H9 (cell line): Measurements from ENCODE around the gene AK8. TPM values are rescaled to one million over a fixed set of nuclear protein-coding genes. Genes with fewer than 3 reads are reported as not detected.

Experiments
- DNase-seq: peaks from one replicate; pipeline ENCODE4 v3.0.0-alpha.2; 2017
- H2AFZ ChIP-seq: one replicate; pipeline ENCODE4 v1.6.1; 2013; ENCODE audit warnings: mild to moderate bottlenecking, low read length, control low read depth, moderate library complexity
- H2AK5ac ChIP-seq: 2 replicates; pipeline ENCODE4 v1.6.1; 2013; ENCODE audit warnings: low read length, control low read depth, mixed read lengths; ENCODE audit not compliant: insufficient read length
- H2BK120ac ChIP-seq: one replicate; pipeline ENCODE4 v1.6.1; 2013; ENCODE audit warnings: low read depth, mild to moderate bottlenecking, low read length, control low read depth, inconsistent platforms; ENCODE audit not compliant: poor library complexity, severe bottlenecking
- H2BK12ac ChIP-seq: 2 replicates; pipeline ENCODE4 v1.6.1; 2013; ENCODE audit warnings: low read length, control low read depth, mixed read lengths, low read depth; ENCODE audit not compliant: insufficient read length
- H2BK15ac ChIP-seq: 2 replicates; pipeline ENCODE4 v1.6.1; 2013; ENCODE audit warnings: low read depth, low read length, control low read depth
- H2BK20ac ChIP-seq: one replicate; pipeline ENCODE4 v1.6.1; 2013; ENCODE audit warnings: low read depth, mild to moderate bottlenecking, low read length, control low read depth, inconsistent platforms; ENCODE audit not compliant: poor library complexity, severe bottlenecking
- H2BK5ac ChIP-seq: 2 replicates; pipeline ENCODE4 v1.6.1; 2013; ENCODE audit warnings: low read length, control low read depth, mixed read lengths; ENCODE audit not compliant: insufficient read length
- H3K14ac ChIP-seq: 2 replicates; pipeline ENCODE4 v1.6.1; 2013; ENCODE audit warnings: low read length, control low read depth; ENCODE audit not compliant: insufficient read depth
- H3K18ac ChIP-seq: 2 replicates; pipeline ENCODE4 v1.6.1; 2013; ENCODE audit warnings: low read depth, mild to moderate bottlenecking, mixed read lengths, low read length, control low read depth; ENCODE audit not compliant: insufficient read length
- H3K23ac ChIP-seq: 2 replicates; pipeline ENCODE4 v1.6.1; 2013; ENCODE audit warnings: low read length, control low read depth, mixed read lengths, low read depth; ENCODE audit not compliant: insufficient read length
- H3K23me2 ChIP-seq: 2 replicates; pipeline ENCODE4 v1.6.1; 2013; ENCODE audit warnings: low read depth, mild to moderate bottlenecking, mixed read lengths, low read length, control low read depth; ENCODE audit not compliant: insufficient read length, poor library complexity, severe bottlenecking
- H3K27ac ChIP-seq: 2 replicates; pipeline ENCODE4 v1.5.1; 2013; ENCODE audit warnings: low read length, control low read depth, mixed read lengths, low read depth; ENCODE audit not compliant: insufficient read length
- H3K27me3 ChIP-seq: 2 replicates; pipeline ENCODE4 v1.6.1; 2013; ENCODE audit warnings: low read length, control low read depth, inconsistent platforms; ENCODE audit not compliant: insufficient read depth
- H3K4ac ChIP-seq: 2 replicates; pipeline ENCODE4 v1.6.1; 2013; ENCODE audit warnings: low read depth, mild to moderate bottlenecking, control low read depth, inconsistent platforms, low read length, moderate library complexity
- H3K4me1 ChIP-seq: 2 replicates; pipeline ENCODE4 v1.6.1; 2013; ENCODE audit warnings: low read length, control low read depth, inconsistent platforms; ENCODE audit not compliant: insufficient read depth
- H3K4me2 ChIP-seq: 2 replicates; pipeline ENCODE4 v1.6.1; 2013; ENCODE audit warnings: low read length, control low read depth, mixed read lengths; ENCODE audit not compliant: insufficient read length, insufficient read depth
- H3K56ac ChIP-seq: 2 replicates; pipeline ENCODE4 v1.6.1; 2013; ENCODE audit warnings: low read depth, mild to moderate bottlenecking, mixed read lengths, low read length, control low read depth; ENCODE audit not compliant: insufficient read length
- H3K79me1 ChIP-seq: 2 replicates; pipeline ENCODE4 v1.6.1; 2013; ENCODE audit warnings: low read depth, mild to moderate bottlenecking, moderate library complexity, low read length, control low read depth, inconsistent platforms; ENCODE audit not compliant: insufficient read depth, poor library complexity, severe bottlenecking
- H3K79me2 ChIP-seq: 2 replicates; pipeline ENCODE4 v1.6.1; 2013; ENCODE audit warnings: low read length, control low read depth, inconsistent platforms; ENCODE audit not compliant: insufficient read depth
- H3K9ac ChIP-seq: 2 replicates; pipeline ENCODE4 v1.6.1; 2013; ENCODE audit warnings: low read length, control low read depth, mixed read lengths; ENCODE audit not compliant: insufficient read length; ENCODE audit errors: extremely low read depth
- H3K9me3 ChIP-seq: one replicate; pipeline ENCODE4 v1.6.1; 2013; ENCODE audit warnings: low read depth, low read length, inconsistent platforms; ENCODE audit not compliant: control insufficient read depth
- H3T11ph ChIP-seq: one replicate; pipeline ENCODE4 v1.6.1; 2013; ENCODE audit warnings: mild to moderate bottlenecking, low read length, control low read depth, inconsistent platforms
- H4K20me1 ChIP-seq: one replicate; pipeline ENCODE4 v1.6.1; 2013; ENCODE audit not compliant: control insufficient read depth, insufficient read length, insufficient read depth
- H4K5ac ChIP-seq: 2 replicates; pipeline ENCODE4 v1.6.1; 2013; ENCODE audit warnings: low read depth, mild to moderate bottlenecking, mixed read lengths, low read length, control low read depth; ENCODE audit not compliant: insufficient read length
- H4K8ac ChIP-seq: replicated peaks from 2 replicates; pipeline ENCODE4 v1.6.1; 2013; ENCODE audit warnings: low read length, control low read depth, mixed read lengths, low read depth; ENCODE audit not compliant: insufficient read length
- H4K91ac ChIP-seq: 2 replicates; pipeline ENCODE4 v1.6.1; 2013; ENCODE audit warnings: low read depth, mild to moderate bottlenecking, moderate library complexity, mixed read lengths, low read length, control low read depth; ENCODE audit not compliant: insufficient read length
- H3K27ac Mint-ChIP-seq, 3 experiments: 2 replicates in 2 of 3; 3 replicates in 1 of 3; pipeline ENCODE4 v1.8.0; 2020 to 2021; ENCODE audit warnings: mixed read lengths in 3 of 3, mild to moderate bottlenecking in 1 of 3, moderate library complexity in 1 of 3
- H3K27me3 Mint-ChIP-seq: 2 replicates; pipeline ENCODE4 v1.8.0; 2021; ENCODE audit warnings: low read depth, mild to moderate bottlenecking, moderate library complexity, mixed read lengths
- H3K36me3 Mint-ChIP-seq, 3 experiments: 2 replicates in 2 of 3; 3 replicates in 1 of 3; pipeline ENCODE4 v1.8.0; 2020 to 2021; ENCODE audit warnings: low read depth in 3 of 3, mixed read lengths in 3 of 3; ENCODE audit not compliant: insufficient read depth in 1 of 3
- H3K4me1 Mint-ChIP-seq, 2 experiments: 2 replicates each; pipeline ENCODE4 v1.8.0; 2020; ENCODE audit warnings: mixed read lengths in 2 of 2
- H3K4me3 Mint-ChIP-seq, 2 experiments: 2 replicates in 1 of 2; 3 replicates in 1 of 2; pipeline ENCODE4 v1.8.0; 2020 to 2021; ENCODE audit warnings: mild to moderate bottlenecking in 2 of 2, mixed read lengths in 2 of 2, moderate library complexity in 1 of 2
- H3K9me3 Mint-ChIP-seq, 2 experiments: 2 replicates in 1 of 2; 3 replicates in 1 of 2; pipeline ENCODE4 v1.8.0; 2020; ENCODE audit warnings: mild to moderate bottlenecking in 2 of 2, mixed read lengths in 2 of 2, moderate library complexity in 1 of 2
- CTCF ChIP-seq: fragments of 200-600 bp; sonication (generic); conservative IDR thresholded peaks from 3 replicates; pipeline ENCODE4 v1.8.0; 2021; ENCODE audit warnings: antibody characterized with exemption, mild to moderate bottlenecking
- WGBS: extraction: QIAGEN DNeasy Blood & Tissue Kit; methylation state at CpG from one replicate; pipeline ENCODE4 v1.1.7; 2013; ENCODE audit warnings: missing lambda C conversion rate, low lambda C conversion rate, mixed read lengths; ENCODE audit not compliant: insufficient read length; ENCODE audit errors: extremely low coverage; 5-methylcytosine and 5-hydroxymethylcytosine counted together
- total RNA-seq: library from RNA; stranded (reverse); gene quantifications from 2 replicates; pipeline ENCODE4 v1.2.1, GENCODE V29; 2021

The AK8 gene
- total RNA-seq, 1 experiment from 2014 or later: 0.44 TPM

- no CpG with 5 or more reads among the region's 4 CpGs for WGBS
- H2AFZ ChIP-seq: no peak overlapping the region
These were observed 162.1 kb downstream of the AK8 start for GRCh38 chr9:132716007-132716406.

More at GRCh38 chr9:132716007-132716406, 162.1 kb downstream of the AK8 start:
- Histone ChIP-seq H3K18ac (no peak overlapping the region), H3K23me2 (no peaks in the 10 kb centered on the region), H2BK5ac (no peak overlapping the region), H3K79me2 (no peaks in the 10 kb centered on the region), H3K9me3 (no peaks in the 10 kb centered on the region), H2BK120ac (no peak overlapping the region), H3K14ac (no peak overlapping the region), H2BK12ac (no peak overlapping the region), H3T11ph (no peak overlapping the region), H4K5ac (no peak overlapping the region), H3K4me2 (no peak overlapping the region), H3K9ac (no peak overlapping the region), H4K20me1 (no peaks in the 10 kb centered on the region), H3K27ac (no peak overlapping the region), H2BK15ac (no peak overlapping the region), H3K4me1 (no peaks in the 10 kb centered on the region), H4K8ac (no peak overlapping the region), H3K56ac (no peak overlapping the region), H2AK5ac (no peak overlapping the region), H2BK20ac (no peak overlapping the region), H3K23ac (no peak overlapping the region), H3K27me3 (no peaks in the 10 kb centered on the region), H3K4ac (no peak overlapping the region), H4K91ac (no peak overlapping the region), H3K79me1 (no peaks in the 10 kb centered on the region)
- H3K36me3 Mint-ChIP-seq: no peaks in the 10 kb centered on the region
- no peaks in the 10 kb centered on the region; a peak in 1 of 5 replicates for H3K9me3 Mint-ChIP-seq
- H3K27me3 Mint-ChIP-seq: peaks cover 27% of the 10 kb centered on the region
- no peak for TF ChIP-seq CTCF
- H3K4me1 Mint-ChIP-seq: no peaks in the 10 kb centered on the region
- no peak overlapping the region for H3K4me3 Mint-ChIP-seq
- DNase-seq: no peak
- H3K27ac Mint-ChIP-seq: no peak overlapping the region
